GM19455 (cell line): ENCODE results near the gene OR2B3.
A peak's percentile ranks its signal among the peaks of the same experiment; 100 is the strongest.
"Not testable (repeated sequence)": the region's sequence is repeated elsewhere in the genome, so short reads cannot be mapped to it uniquely, and the experiment has no call there.

Experiments used
- ATAC-seq: cut with Tn5 transposase; IDR thresholded peaks from one replicate; pipeline ENCODE4 v1.9.1; 2021; ENCODE audit not compliant: unreplicated experiment

OR2B3 gene, protein sequence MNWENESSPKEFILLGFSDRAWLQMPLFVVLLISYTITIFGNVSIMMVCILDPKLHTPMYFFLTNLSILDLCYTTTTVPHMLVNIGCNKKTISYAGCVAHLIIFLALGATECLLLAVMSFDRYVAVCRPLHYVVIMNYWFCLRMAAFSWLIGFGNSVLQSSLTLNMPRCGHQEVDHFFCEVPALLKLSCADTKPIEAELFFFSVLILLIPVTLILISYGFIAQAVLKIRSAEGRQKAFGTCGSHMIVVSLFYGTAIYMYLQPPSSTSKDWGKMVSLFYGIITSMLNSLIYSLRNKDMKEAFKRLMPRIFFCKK

DNA sequence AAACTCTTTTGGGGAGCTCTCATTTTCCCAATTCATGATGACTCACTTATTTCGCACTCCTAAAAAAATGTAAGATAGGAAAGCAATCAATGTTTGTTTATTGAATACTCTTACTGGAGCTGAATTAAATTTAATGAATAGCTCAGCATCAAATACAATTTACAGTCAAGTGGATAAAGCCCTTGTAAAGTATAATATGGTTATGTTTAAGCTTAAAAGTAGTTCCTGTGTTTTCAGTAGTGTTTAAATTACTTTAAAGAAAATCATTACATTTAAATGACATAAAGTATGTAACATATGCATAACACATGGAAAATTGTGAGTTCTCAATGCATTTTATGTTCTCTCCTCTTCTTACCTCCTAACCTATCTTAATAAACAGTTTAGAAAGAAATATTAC, at the start of gene OR2B3:
OR2B3 (minus strand) TSS at position 101 of the 400 bp plus-strand sequence; CDS start at position 36, 65 bp downstream.
- no peak for ATAC-seq

DNA sequence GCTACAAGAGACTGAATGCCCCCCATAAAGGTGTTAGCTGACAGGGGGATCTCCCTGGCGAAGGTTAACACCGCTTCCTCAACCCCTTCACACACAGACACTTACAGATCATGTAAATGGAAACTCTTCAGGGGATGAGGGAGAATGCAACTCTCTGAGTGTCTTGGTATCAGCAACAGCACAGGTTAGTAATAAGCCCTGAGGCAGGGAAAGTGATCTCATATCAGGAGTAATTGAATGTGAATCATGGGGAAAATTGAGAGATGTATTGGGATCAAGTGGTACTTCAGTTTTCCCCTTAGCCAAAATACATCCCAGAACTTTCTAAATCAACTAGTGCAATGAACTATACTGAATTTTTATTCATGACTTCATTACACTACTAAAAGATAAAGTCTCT, 44.6 kb upstream of the OR2B3 start:
- ATAC-seq, result no peak

DNA sequence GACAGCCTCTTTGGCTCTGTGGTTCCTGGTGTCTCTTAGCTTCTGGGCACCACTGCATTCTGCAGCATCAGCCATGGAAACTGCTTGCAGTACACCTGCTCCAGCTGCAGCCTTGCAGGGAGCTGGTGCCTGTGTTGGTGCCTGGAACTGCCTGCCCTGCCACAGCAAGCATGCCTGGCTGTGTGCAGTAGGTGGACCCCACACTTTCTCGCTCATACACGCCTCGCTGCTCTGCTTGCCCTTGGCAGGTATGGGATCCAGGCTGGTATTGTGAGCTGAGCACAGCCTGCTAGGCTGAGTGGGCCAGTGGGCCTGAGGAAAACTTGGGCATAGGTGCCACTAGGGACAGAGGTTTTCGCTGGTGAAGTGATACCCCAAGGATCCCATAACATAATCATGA, 43.5 kb upstream of the OR2B3 start:
- ATAC-seq, result no peak

DNA sequence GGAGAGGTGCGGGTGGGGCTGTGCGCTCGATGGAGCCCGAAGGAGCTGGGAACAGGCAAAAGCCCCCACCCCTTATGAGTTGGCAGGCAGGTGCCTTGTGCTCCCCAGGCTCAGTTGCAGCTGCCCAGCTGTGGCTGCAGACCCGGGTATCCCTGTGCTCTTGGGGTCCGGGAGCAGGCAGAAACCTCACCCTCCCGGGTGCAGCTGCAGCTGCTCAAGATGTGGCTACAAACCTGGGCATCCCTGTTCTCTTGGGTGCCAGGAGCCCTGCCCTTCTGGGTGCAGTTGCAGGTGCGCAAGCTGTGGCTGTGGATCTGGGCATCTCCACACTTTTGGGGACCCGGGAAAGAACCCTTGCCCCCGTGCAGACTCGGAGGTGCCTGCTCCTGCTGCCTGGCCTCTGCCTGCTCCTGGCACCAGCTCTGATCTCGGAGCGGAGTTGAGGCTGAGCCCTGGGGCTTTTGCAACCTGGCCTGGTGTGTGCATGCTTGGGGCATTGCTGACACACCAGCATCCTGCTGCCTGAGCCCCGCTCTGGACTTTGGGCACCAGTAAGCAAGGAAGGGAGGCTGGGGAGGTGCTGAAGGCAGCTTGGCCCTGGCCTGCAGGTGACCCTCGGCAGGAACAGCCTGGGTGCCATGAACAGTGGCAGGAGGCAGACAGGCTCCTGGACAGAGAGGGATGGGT, 42.4 kb upstream of the OR2B3 start:
- no peak for ATAC-seq

DNA sequence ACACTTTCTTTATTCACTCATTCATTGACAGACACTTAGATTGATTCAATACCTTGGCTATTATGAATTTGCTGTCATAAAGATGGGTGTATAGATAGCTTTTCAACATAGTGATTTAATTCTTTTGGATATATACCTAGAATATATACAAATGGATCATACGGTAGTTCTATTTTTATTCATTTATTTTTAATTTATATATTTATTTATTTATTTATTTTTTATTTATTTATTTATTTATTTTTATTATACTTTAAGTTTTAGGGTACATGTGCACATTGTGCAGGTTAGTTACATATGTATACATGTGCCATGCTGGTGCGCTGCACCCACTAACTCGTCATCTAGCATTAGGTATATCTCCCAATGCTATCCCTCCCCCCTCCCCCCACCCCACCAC, 27.9 kb upstream of the OR2B3 start:
- ATAC-seq, result not testable (repeated sequence)

DNA sequence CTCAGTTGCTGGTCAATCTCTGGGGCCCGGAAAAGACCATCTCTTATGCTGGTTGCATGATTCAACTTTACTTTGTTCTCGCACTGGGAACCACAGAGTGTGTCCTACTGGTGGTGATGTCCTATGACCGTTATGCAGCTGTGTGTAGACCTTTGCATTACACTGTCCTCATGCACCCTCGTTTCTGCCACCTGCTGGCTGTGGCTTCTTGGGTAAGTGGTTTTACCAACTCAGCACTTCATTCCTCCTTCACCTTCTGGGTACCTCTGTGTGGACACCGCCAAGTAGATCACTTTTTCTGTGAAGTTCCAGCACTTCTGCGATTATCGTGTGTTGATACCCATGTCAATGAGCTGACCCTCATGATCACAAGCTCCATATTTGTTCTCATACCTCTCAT, 25.0 kb upstream of the OR2B3 start:
- no peak for ATAC-seq

DNA sequence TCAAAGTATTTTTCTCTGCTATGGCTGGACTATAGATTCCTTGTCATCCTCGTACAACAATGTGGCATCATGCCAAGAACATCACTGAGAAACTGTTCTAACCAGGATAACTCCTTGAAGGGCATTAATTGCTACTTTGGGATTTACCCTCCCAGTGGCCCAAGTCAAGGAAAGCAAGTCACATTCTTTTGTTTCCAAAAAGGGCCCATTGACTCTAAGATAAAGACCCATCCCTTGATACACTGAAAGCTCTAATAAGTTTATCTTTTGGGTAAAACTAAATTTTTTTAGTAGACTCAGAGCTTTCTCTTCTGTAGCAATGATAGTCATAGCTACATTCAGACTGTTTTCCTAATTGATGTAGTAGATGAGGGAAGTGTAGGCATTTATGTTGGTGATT, 20.6 kb upstream of the OR2B3 start, which contains the start of gene OR2J3:
OR2J3 (plus strand) TSS at position 301 of the 400 bp plus-strand sequence. CDS start 3,833 bp downstream, outside the sequence.
- ATAC-seq, result no peak

DNA sequence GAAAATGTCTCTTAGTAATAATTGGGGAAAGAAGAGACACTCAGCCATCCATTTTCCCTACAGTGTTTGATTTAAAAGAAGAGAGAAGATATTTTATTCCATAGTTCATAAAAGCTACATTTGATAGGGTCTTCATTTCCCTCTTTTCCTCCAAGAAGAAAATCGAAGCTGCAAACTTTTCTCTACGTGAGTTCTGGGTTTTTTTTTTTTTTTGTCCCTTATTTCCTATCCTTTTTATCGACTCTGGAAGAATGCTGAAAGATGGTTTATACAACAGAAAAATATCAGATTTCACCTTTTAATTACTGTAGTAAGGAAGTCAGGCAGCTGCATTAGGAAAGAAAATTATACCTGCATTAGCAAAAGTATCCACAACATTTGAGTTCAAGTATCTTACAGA, 12.1 kb upstream of the OR2B3 start, which contains the start of gene OR2J1:
OR2J1 (plus strand) TSS at position 301 of the 400 bp plus-strand sequence. CDS start 1,453 bp downstream, outside the sequence.
- ATAC-seq, result no peak

DNA sequence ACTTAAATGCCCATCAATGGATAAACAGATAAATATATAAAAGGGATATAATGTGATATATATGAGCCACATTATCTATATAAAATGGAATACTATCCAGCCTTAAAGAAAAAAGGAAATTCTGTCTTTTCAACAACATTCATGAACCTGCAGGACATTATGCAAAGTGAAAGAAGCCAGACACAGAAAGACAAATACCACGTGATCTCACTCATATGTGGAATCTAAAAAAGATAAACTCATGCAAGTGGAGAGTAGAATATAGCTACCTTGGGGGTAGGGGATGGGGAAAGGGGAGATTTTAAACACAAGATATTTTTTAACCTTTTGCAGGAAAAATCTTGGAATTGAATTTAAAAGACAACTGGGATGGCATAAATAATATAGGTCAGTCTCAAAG, 10.7 kb upstream of the OR2B3 start:
- ATAC-seq, result no peak

DNA sequence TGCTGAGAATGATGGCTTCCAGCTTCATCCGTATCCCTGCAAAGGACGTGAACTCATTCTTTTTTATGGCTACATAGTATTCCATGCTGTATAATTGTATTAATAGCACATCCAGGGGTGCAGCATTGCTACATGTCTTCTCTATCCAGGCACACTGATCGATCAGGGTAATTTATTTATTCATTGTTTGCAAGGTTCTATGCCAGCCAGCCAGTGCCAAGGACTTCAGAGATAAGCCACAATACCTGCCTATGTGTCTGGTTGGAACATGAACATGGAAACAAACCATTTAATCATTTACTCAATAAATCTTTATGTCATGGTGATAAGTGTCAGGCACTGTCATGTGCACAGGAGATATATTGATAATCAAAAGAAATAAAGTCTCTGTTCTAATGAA, 5.8 kb upstream of the OR2B3 start:
- ATAC-seq, result no peak

DNA sequence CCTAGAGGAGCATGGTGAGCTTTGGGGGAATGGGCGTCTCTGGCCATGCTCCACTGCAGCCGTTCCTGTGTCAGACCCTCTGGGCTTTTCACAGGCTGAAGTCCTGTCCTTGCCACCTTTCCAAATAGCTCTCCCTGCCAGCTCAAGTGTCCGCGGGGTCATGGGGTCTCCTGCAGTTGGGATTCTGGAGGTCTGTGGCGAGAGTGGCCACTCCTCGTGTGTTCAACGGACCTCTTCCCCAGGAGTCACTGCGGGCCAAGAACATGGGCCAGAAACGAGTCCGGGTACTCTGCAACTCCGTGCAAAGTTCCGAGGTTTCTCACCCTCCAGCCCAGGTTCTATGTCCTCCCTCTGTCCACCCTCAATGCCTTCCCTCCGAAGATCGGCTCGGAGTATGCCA, 4.7 kb downstream of the OR2B3 start:
- ATAC-seq, result no peak

DNA sequence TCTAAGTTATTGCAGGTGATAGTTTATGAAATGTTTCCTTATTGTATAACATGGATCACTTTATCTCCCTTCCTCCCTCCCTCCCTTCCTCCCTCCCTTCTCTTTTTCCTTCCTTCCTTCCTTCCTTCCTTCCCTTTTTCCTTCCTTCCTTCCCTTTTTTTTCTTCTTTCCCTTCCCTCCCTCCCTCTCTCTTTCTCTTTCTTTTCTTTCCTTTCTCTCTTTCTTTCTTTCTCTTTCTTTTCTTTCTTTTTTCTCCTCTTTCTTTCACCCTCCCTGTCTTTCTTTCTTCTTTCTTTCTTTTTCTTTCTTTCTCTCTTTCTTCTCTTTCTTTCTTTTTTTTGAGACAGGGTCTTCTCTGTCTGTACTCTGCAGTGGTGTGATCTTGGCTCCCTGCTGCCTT, 5.8 kb downstream of the OR2B3 start:
- no peak for ATAC-seq

DNA sequence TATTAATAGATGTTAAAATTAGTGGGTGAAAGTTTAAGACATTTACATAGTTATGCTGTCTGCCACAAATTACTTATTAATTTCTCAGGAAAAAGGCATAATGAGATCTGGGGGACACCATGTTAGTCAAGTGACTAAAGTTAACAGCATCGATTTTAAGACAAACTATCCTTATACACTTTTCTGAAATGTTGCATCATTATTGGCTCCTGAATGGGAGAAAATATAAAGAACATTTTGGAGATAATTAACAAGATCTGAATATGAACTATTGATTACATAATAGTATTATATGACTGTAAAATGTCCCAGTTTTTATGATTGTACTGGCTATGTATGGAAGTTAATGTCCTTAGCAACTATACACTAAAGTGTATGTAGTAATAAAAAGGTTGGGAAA, 7.9 kb downstream of the OR2B3 start:
- no peak for ATAC-seq

DNA sequence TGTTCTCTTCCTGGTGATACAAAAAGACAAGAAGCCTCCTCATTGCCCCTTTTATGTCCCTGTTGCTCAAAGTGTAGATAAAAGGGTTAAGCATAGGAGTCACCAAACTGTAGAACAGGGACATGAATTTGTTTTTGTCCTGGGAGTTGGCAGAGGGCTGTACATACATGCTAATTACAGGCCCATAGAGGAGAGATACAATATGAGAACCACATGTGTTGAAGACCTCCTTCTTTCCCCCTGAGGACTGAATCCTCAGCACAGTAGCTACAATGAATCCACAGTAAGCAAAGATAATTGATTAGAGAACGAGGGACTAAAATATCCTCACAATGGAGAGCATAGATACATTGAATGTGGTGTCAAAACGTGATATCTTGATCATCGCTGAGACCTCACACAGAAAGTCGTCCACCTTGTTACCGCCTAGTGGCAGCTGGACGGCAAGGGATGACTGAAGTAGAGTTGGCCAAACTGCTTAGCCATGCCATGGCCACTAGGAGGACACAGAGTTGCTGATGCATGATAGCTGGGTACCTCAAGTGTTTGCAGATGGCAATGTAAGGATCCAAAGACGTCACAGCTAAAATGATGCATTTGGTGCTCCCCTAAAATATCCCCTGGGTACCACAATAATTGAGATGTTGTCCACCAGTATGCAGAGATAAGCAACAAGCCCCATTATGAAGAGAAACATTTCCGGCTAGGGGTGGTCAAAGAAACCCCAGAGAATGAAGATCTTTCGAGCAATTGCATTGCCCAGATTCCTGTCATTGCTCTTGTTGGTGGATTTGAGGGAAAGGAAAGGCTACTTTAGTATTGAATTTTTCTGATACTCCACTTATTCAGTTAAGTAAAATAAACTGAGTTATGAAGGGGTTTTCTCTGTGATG, 15.0 kb downstream of the OR2B3 start:
- ATAC-seq, result peak; percentile 57

DNA sequence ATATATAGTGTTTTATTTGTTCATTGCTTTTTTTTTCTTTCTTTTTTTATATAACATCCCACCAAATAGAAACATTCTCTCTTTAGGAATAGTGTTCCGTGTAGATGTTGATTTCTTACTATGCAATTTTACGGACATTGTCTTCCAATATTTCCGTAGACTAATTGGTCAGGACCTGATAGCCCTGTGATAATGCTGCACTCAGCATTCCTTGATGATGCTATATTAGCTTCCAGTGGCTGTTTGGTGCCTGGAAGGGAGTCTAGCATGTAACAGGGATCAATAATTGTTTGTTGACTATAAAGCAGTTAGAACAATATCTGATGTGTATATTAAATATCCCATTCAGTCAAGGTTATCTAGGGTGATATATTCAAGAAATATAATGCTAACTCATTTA, 35.4 kb downstream of the OR2B3 start:
- no peak for ATAC-seq

DNA sequence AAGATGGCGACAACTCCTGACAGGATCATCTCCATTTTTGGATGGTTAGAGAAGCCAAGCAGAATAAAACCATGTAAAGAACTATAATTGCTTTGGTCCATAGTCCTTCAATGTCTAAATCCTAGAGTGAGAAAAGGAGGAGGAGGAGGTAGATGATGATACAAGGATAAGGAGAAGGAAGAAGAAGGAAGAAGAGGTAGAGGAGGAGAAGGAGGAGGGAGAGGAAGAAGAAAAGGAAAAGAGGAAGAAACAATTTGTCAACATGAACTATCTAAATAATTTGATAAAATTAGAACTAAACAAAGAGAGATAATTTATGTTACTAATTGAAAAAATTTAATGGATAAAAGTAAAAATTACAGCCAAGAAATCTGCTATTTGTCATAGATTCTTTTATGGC, 42.0 kb downstream of the OR2B3 start, which contains the start of gene OR2W1:
OR2W1 (minus strand) TSS at position 101 of the 400 bp plus-strand sequence; CDS start at position 101, 0 bp downstream.
- ATAC-seq, result no peak
